K562 (cell line): Measurements from ENCODE around the gene BRD7. TPM values are rescaled to one million over a fixed set of nuclear protein-coding genes. Genes with fewer than 3 reads are reported as not detected.

Experiments used
- ARHGAP35 ChIP-seq: fragments of 450-650 bp; IDR thresholded peaks from 2 replicates; pipeline ENCODE4 v1.6.1; 2018; ENCODE audit not compliant: partially characterized antibody
- CHD1 ChIP-seq: fragments of 200-600 bp; sonication (generic); IDR thresholded peaks from one replicate; pipeline ENCODE4 v1.6.1; 2012; ENCODE audit warnings: mild to moderate bottlenecking, moderate library complexity, low read length, inconsistent platforms
- CHD2 ChIP-seq: IDR thresholded peaks from 2 replicates; pipeline ENCODE4 v1.6.1; 2011; ENCODE audit warnings: low read depth, low read length
- CREM ChIP-seq: IDR thresholded peaks from 2 replicates; pipeline ENCODE4 v1.6.1; 2014; ENCODE audit warnings: antibody characterized with exemption, low read depth
- GMEB1 ChIP-seq: fragments of 250-450 bp; sonication (Bioruptor Pico); IDR thresholded peaks from 2 replicates; pipeline ENCODE4 v1.4.0; 2020; ENCODE audit warnings: mild to moderate bottlenecking
- PHF8 ChIP-seq: fragments of 200-600 bp; sonication (generic); IDR thresholded peaks from 2 replicates; pipeline ENCODE4 v1.6.1; 2012; ENCODE audit warnings: mixed run types, mild to moderate bottlenecking, inconsistent platforms, low read length, moderate library complexity, borderline replicate concordance
- PTTG1 ChIP-seq: fragments of 450-650 bp; IDR thresholded peaks from 2 replicates; pipeline ENCODE4 v1.6.1; 2016; ENCODE audit warnings: low read depth, mild to moderate bottlenecking, missing genetic modification characterization, missing compliant biosample characterization
- RBFOX2 ChIP-seq: fragments of 200-400 bp; formaldehyde crosslinking; IDR thresholded peaks from 2 replicates; pipeline ENCODE4 v1.6.1; 2017; ENCODE audit warnings: low read depth, mild to moderate bottlenecking, low read length, moderate library complexity
- SAP30 ChIP-seq: fragments of 200-600 bp; sonication (generic); IDR thresholded peaks from 2 replicates; pipeline ENCODE4 v1.6.1; 2012; ENCODE audit warnings: borderline replicate concordance, low read depth, mild to moderate bottlenecking, moderate library complexity, low read length, control low read depth, inconsistent platforms; ENCODE audit not compliant: insufficient read depth, poor library complexity, severe bottlenecking
- SP2 ChIP-seq: IDR thresholded peaks from 2 replicates; pipeline ENCODE4 v1.6.1; 2011; ENCODE audit warnings: mild to moderate bottlenecking, low read depth, low read length, moderate library complexity; ENCODE audit not compliant: poor library complexity, severe bottlenecking; ENCODE audit errors: extremely low read depth
- THAP12 ChIP-seq: fragments of 250-450 bp; sonication (Bioruptor Pico); IDR thresholded peaks from 2 replicates; pipeline ENCODE4 v1.9.0; 2021; ENCODE audit warnings: mild to moderate bottlenecking, inconsistent platforms
- ZFPM2 ChIP-seq: fragments of 250-450 bp; sonication (Bioruptor Pico); IDR thresholded peaks from 2 replicates; pipeline ENCODE4 v1.5.1; 2022; ENCODE audit warnings: mild to moderate bottlenecking
- ZNF239 ChIP-seq: fragments of 250-450 bp; sonication (Bioruptor Pico); IDR thresholded peaks from 2 replicates; pipeline ENCODE4 v1.4.0; 2020; ENCODE audit warnings: mild to moderate bottlenecking
- ZNF766 ChIP-seq: fragments of 200-800 bp; sonication (Bioruptor generic); conservative IDR thresholded peaks from 2 replicates; pipeline ENCODE4 v1.6.1; 2016; ENCODE audit warnings: missing genetic modification characterization, missing compliant biosample characterization
- polyA plus RNA-seq, 8 experiments: library from polyadenylated mRNA; depleted of rRNA in 4 of 8; stranded (reverse) in 5 of 8; unstranded in 3 of 8; fragments of >200 nt; fragmentation: Nextera tagmentation in 2 of 8; fragmentation: Illumina TruSeq in 1 of 8; extraction: Ambion mirVana in 2 of 8; extraction: Trizol in 1 of 8; gene quantifications; 2 replicates each; pipeline versions ENCODE4 v1.2.1 to v1.2.3, GENCODE V29; 2011 to 2014; ENCODE audit warnings: inconsistent platforms in 1 of 8, missing spikeins in 1 of 8
- total RNA-seq, 7 experiments: library from RNA; depleted of rRNA in 6 of 7; stranded (reverse); fragments of >200 nt in 6 of 7; fragmentation: Illumina TruSeq in 2 of 7; extraction: Trizol in 2 of 7; gene quantifications; 2 replicates each; pipeline versions ENCODE4 v1.2.1 to v1.2.3, GENCODE V29; 2011 to 2021; ENCODE audit warnings: low replicate concordance in 1 of 7
- TF ChIP-seq, protein P1 (sequence below), 2 experiments: IDR thresholded peaks; 2 replicates each; pipeline ENCODE4 v1.6.1; 2012; ENCODE audit warnings: improper control_type of control experiment in 2 of 2, low read depth in 2 of 2, low read length in 2 of 2, borderline replicate concordance in 1 of 2
- TF ChIP-seq, protein P2 (sequence below), 2 experiments: fragments of 450-650 bp in 1 of 2; IDR thresholded peaks; 2 replicates each; pipeline ENCODE4 v1.6.1; 2011 to 2017; ENCODE audit warnings: low read depth in 2 of 2, antibody characterized with exemption in 1 of 2, borderline replicate concordance in 1 of 2, low read length in 1 of 2, mild to moderate bottlenecking in 1 of 2, mixed read lengths in 1 of 2; ENCODE audit not compliant: control insufficient read depth in 1 of 2

The BRD7 gene
- total and polyA plus RNA-seq, 9 of the 15 experiments (the other 6 are each of a cell fraction or from before 2014, with no cell fraction given), result 20.6 to 101 (median 68.7) TPM

DNA sequence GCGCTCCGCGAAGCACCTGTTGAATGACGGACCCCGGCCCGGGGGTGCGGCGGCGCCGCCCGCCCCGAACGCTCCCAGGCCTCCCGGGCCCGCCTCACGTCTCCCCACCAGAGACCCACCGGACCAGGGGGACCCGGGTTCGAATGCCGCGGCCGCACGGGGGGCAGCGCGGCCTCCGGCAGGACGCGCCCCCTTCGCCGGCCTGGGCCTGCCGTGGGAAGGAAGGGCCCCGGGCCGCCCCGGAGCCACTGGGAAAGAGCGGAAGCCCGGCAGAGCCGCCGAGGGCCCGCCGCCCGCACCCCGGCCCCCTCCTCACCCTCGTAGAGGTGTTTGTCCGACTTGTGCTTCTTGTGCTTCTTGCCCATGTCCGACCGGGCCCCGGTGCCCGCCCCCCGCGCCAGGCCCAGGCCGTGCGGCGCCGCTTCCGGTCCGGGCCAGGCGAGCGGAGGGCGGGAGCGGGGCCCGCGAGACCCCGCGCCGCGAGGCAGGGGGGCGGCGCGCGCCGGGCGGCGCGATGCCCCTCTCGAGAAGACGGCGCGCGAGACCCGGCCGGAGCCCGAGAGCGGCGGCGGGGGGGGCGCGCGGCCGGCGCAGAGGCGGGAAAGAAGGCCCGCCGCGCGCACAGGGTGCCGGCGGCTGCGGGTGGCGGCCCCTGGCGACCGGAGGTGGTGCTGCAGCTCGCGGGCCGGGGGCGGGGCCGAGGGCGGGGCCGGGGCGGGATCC is at the start of gene BRD7 (continued):
- 0 out of 2 replicates have a peak, but pooled peaks have one; percentile 16 for TF ChIP-seq ZNF766 (CRISPR knock-in tag)
- peak; percentile 69; the same call in 1 of the 2 replicates for TF ChIP-seq PHF8
- TF ChIP-seq, protein P1, sequence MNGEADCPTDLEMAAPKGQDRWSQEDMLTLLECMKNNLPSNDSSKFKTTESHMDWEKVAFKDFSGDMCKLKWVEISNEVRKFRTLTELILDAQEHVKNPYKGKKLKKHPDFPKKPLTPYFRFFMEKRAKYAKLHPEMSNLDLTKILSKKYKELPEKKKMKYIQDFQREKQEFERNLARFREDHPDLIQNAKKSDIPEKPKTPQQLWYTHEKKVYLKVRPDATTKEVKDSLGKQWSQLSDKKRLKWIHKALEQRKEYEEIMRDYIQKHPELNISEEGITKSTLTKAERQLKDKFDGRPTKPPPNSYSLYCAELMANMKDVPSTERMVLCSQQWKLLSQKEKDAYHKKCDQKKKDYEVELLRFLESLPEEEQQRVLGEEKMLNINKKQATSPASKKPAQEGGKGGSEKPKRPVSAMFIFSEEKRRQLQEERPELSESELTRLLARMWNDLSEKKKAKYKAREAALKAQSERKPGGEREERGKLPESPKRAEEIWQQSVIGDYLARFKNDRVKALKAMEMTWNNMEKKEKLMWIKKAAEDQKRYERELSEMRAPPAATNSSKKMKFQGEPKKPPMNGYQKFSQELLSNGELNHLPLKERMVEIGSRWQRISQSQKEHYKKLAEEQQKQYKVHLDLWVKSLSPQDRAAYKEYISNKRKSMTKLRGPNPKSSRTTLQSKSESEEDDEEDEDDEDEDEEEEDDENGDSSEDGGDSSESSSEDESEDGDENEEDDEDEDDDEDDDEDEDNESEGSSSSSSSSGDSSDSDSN (IDR thresholded peaks at IDR 0.05; ENCODE audit: borderline replicate concordance in 1 of 2, low read depth in 2 of 2, low read length in 2 of 2), result 0 out of 4 replicates have a peak, but pooled peaks of 1 of the 2 experiments have one; percentile 23
- peak; percentile 40 for TF ChIP-seq SP2
- TF ChIP-seq CHD1, result peak; percentile 57
- TF ChIP-seq ZFPM2 (CRISPR knock-in tag), result no peak
- no peak for TF ChIP-seq ZNF239 (CRISPR knock-in tag)
- peak; percentile 30 for TF ChIP-seq SAP30
- 0 out of 2 replicates have a peak, but pooled peaks have one; percentile 27 for TF ChIP-seq CREM
- TF ChIP-seq GMEB1, result peak; percentile 85
- TF ChIP-seq, protein P2, sequence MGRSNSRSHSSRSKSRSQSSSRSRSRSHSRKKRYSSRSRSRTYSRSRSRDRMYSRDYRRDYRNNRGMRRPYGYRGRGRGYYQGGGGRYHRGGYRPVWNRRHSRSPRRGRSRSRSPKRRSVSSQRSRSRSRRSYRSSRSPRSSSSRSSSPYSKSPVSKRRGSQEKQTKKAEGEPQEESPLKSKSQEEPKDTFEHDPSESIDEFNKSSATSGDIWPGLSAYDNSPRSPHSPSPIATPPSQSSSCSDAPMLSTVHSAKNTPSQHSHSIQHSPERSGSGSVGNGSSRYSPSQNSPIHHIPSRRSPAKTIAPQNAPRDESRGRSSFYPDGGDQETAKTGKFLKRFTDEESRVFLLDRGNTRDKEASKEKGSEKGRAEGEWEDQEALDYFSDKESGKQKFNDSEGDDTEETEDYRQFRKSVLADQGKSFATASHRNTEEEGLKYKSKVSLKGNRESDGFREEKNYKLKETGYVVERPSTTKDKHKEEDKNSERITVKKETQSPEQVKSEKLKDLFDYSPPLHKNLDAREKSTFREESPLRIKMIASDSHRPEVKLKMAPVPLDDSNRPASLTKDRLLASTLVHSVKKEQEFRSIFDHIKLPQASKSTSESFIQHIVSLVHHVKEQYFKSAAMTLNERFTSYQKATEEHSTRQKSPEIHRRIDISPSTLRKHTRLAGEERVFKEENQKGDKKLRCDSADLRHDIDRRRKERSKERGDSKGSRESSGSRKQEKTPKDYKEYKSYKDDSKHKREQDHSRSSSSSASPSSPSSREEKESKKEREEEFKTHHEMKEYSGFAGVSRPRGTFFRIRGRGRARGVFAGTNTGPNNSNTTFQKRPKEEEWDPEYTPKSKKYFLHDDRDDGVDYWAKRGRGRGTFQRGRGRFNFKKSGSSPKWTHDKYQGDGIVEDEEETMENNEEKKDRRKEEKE (IDR thresholded peaks at IDR 0.05; ENCODE audit: borderline replicate concordance in 1 of 2, control insufficient read depth in 1 of 2, low read depth in 2 of 2, low read length in 1 of 2), result no peak
- 0 out of 2 replicates have a peak, but pooled peaks have one; percentile 27 for TF ChIP-seq THAP12
- peak; percentile 46; the same call in 1 of the 2 replicates for TF ChIP-seq CHD2
- peak; percentile 57 for TF ChIP-seq RBFOX2
- no peak for TF ChIP-seq PTTG1
- TF ChIP-seq ARHGAP35, result no peak
